Uterus (tissue), 2 donors: Measurements from ENCODE around the gene AWAT1.

Experiments used
- CTCF ChIP-seq, 4 experiments: fragments of 200-600 bp in 2 of 4; fragments of 450-650 bp in 2 of 4; sonication (generic) in 2 of 4; IDR thresholded peaks; one replicate each; pipeline ENCODE4 v1.5.1; 2016 to 2019; ENCODE audit warnings: antibody characterized with exemption in 4 of 4, mild to moderate bottlenecking in 2 of 4, moderate library complexity in 1 of 4
- POLR2A ChIP-seq, 2 donors: fragments of 450-650 bp; IDR thresholded peaks; one replicate each; pipeline ENCODE4 v1.6.1; 2016; ENCODE audit warnings: antibody characterized with exemption in 2 of 2, mild to moderate bottlenecking in 1 of 2, moderate library complexity in 1 of 2

- TF ChIP-seq CTCF (IDR thresholded peaks at IDR 0.05) = no peak
- TF ChIP-seq POLR2A (IDR thresholded peaks at IDR 0.05) = no peak
These were observed 18.0 kb downstream of the AWAT1 start for GRCh38 chrX:70252491-70252890.
